Measurements from ENCODE around the gene RASIP1. TPM values are rescaled to one million over a fixed set of nuclear protein-coding genes. Genes with fewer than 3 reads are reported as not detected.
A peak's percentile ranks its signal among the peaks of the same experiment; 100 is the strongest.

The RASIP1 gene
- total and polyA plus RNA-seq, 2 of the 8 experiments (the other 6 are each of a cell fraction or from before 2014, with no cell fraction given), result 9.3 to 11.4 TPM

DNA sequence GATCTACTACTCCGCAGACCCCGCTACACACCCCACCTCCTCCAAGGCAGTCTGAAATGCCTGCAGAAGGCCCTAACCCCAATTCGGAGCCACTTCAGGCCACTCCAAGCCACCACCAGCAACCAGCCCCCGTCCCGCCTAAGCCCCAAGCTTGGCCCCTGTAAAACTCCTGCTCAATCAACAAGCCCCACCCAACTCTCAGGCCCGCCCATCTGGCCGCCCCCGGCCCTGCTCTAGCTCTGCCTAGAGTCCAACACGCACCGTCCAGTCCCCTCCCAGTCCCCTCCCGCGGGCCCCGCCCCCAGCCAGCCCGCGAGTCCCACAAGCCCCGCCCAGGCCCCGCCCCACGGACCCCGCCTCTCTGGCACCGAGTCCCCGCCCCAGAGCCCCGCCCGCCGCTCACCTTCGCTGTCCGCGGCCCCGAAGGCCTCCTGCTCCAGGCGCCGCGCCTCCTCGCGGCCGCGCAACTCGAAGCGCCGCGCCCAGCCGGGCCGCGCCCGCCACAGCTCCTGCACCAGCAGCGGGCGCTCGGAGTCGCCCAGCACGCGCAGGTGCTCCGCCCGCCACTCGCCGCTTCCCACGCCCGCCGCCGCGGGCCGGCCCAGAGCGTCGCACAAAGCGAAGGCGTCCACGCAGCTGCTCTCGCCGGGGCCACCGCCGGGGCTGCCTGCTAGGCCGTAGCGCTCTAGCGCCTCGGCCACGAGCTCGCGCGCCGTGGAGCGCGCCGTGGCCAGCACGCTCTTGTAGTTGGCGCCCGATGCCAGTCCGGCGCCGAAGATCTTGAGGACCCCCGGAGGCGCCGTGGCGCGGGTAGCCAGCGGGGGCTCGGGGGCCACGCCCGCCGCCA is 1.6 kb downstream of the RASIP1 start (continued):
- TF ChIP-seq NRF1 (IDR thresholded peaks at IDR 0.05; ENCODE audit: low read depth, low read length) (0 out of 2 replicates have a peak, but pooled peaks have one; percentile 6), HDAC2 (IDR thresholded peaks at IDR 0.05; ENCODE audit: borderline replicate concordance in 1 of 2, low read depth in 2 of 2, low read length in 2 of 2) (0 out of 4 replicates have a peak, but pooled peaks of 1 of the 2 experiments have one; percentile 84), RBBP5 (IDR thresholded peaks at IDR 0.05; ENCODE audit: borderline replicate concordance, low read depth, low read length) (no peak), RAD21 (IDR thresholded peaks at IDR 0.05 in 1 of 2, conservative IDR thresholded peaks at IDR 0.05 in 1 of 2; ENCODE audit: low read depth in 2 of 2, low read length in 2 of 2) (peak; percentile 27 to 65), FOSL1 (IDR thresholded peaks at IDR 0.05; ENCODE audit: insufficient read depth, low read depth, low read length) (no peak), CTBP2 (IDR thresholded peaks at IDR 0.05; ENCODE audit: borderline replicate concordance, insufficient read depth, insufficient read length, low read length) (no peak), SUZ12 (IDR thresholded peaks at IDR 0.05; ENCODE audit: low read length) (peak; percentile 29; the same call in 1 of the 2 replicates), KDM4A (IDR thresholded peaks at IDR 0.05; ENCODE audit: low read depth, low read length, severe bottlenecking) (peak; percentile 87), RXRA (IDR thresholded peaks at IDR 0.05; ENCODE audit: insufficient read depth, low read depth, low read length) (no peak), EZH2 (IDR thresholded peaks at IDR 0.05; ENCODE audit: low read depth, low read length, severe bottlenecking) (no peak)
- TF ChIP-seq, protein P1, sequence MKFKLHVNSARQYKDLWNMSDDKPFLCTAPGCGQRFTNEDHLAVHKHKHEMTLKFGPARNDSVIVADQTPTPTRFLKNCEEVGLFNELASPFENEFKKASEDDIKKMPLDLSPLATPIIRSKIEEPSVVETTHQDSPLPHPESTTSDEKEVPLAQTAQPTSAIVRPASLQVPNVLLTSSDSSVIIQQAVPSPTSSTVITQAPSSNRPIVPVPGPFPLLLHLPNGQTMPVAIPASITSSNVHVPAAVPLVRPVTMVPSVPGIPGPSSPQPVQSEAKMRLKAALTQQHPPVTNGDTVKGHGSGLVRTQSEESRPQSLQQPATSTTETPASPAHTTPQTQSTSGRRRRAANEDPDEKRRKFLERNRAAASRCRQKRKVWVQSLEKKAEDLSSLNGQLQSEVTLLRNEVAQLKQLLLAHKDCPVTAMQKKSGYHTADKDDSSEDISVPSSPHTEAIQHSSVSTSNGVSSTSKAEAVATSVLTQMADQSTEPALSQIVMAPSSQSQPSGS (IDR thresholded peaks at IDR 0.05; ENCODE audit: low read length), result no peak

Data from H1 (cell line).